ENCODE results near the gene PBX1. TPM values are rescaled to one million over a fixed set of nuclear protein-coding genes. Genes with fewer than 3 reads are reported as not detected.

PBX1 gene
- total and polyA plus RNA-seq, 10 of the 15 experiments (the other 5 are each of a cell fraction or from before 2014, with no cell fraction given), result 0.05 to 0.28 (median 0.11) TPM; not detected in 5

DNA sequence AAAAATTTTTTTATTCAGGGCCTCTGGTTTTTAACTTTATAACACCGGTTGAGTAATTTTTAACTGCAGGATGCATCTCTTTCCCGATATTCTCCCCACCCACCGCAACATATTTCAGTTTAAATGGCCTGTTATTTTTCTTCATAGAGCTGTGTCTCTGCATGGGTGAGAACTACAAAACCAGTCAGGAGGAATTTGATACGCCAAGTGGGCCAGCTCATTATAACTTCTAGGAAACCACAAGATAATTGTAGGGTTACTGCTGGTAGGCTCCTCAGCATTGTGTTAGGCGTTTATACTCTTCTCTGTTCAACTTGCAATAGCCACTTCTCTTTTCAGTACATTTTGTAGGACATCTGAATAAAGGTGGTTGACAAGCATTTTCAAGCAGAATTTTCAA, 169.7 kb downstream of the PBX1 start:
- Histone ChIP-seq H3K27ac (ENCODE audit: control insufficient read depth, insufficient read depth) (no peak overlapping the region), H3K27me3 (replicated peaks in 1 of 2; ENCODE audit: control insufficient read depth in 2 of 2, insufficient read depth in 2 of 2, low read length in 1 of 2) (no peaks in the 10 kb centered on the region), H3K9ac (ENCODE audit: control insufficient read depth, insufficient read depth, low read length) (no peak overlapping the region), H3K4me2 (ENCODE audit: control insufficient read depth, insufficient read depth) (no peak overlapping the region), H2AFZ (ENCODE audit: control insufficient read depth, low read depth, low read length) (no peak overlapping the region), H3K4me3 (no peak overlapping the region), H3K9me3 (replicated peaks; ENCODE audit: control insufficient read depth, insufficient read depth, low read length) (no peaks in the 10 kb centered on the region), H3K36me3 (ENCODE audit: control insufficient read depth in 2 of 2, insufficient read depth in 2 of 2, low read length in 1 of 2) (no peaks in the 10 kb centered on the region), H3K79me2 (ENCODE audit: control insufficient read depth, insufficient read depth, low read length) (no peaks in the 10 kb centered on the region), H3K4me1 (ENCODE audit: control insufficient read depth, insufficient read depth, low read length) (no peaks in the 10 kb centered on the region), H4K20me1 (ENCODE audit: control insufficient read depth, insufficient read depth) (no peaks in the 10 kb centered on the region)
- TF ChIP-seq ETV6 (conservative IDR thresholded peaks at IDR 0.05 in 1 of 2, IDR thresholded peaks at IDR 0.05 in 1 of 2; ENCODE audit: borderline replicate concordance in 1 of 2, low read depth in 1 of 2), result no peak
- no peak for TF ChIP-seq TAF1 (IDR thresholded peaks at IDR 0.05; ENCODE audit: borderline replicate concordance, low read depth, low read length)
- no peak for TF ChIP-seq ZNF207 (IDR thresholded peaks at IDR 0.05; ENCODE audit: borderline replicate concordance)
- no peak for TF ChIP-seq BCL11A (IDR thresholded peaks at IDR 0.05; ENCODE audit: low read depth, low read length)
- TF ChIP-seq GATAD2B (conservative IDR thresholded peaks at IDR 0.05; ENCODE audit: low read depth), result no peak
- no peak for TF ChIP-seq NR2C1 (IDR thresholded peaks at IDR 0.05)
- TF ChIP-seq, protein P1, sequence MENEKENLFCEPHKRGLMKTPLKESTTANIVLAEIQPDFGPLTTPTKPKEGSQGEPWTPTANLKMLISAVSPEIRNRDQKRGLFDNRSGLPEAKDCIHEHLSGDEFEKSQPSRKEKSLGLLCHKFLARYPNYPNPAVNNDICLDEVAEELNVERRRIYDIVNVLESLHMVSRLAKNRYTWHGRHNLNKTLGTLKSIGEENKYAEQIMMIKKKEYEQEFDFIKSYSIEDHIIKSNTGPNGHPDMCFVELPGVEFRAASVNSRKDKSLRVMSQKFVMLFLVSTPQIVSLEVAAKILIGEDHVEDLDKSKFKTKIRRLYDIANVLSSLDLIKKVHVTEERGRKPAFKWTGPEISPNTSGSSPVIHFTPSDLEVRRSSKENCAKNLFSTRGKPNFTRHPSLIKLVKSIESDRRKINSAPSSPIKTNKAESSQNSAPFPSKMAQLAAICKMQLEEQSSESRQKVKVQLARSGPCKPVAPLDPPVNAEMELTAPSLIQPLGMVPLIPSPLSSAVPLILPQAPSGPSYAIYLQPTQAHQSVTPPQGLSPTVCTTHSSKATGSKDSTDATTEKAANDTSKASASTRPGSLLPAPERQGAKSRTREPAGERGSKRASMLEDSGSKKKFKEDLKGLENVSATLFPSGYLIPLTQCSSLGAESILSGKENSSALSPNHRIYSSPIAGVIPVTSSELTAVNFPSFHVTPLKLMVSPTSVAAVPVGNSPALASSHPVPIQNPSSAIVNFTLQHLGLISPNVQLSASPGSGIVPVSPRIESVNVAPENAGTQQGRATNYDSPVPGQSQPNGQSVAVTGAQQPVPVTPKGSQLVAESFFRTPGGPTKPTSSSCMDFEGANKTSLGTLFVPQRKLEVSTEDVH (IDR thresholded peaks at IDR 0.05; ENCODE audit: low read depth, partially characterized antibody), result no peak
- TF ChIP-seq, protein P2, sequence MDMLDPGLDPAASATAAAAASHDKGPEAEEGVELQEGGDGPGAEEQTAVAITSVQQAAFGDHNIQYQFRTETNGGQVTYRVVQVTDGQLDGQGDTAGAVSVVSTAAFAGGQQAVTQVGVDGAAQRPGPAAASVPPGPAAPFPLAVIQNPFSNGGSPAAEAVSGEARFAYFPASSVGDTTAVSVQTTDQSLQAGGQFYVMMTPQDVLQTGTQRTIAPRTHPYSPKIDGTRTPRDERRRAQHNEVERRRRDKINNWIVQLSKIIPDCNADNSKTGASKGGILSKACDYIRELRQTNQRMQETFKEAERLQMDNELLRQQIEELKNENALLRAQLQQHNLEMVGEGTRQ (IDR thresholded peaks at IDR 0.05; ENCODE audit: borderline replicate concordance, low read depth, low read length), result no peak
- no peak for TF ChIP-seq ZNF217 (IDR thresholded peaks at IDR 0.05)
- TF ChIP-seq HCFC1 (IDR thresholded peaks at IDR 0.05; ENCODE audit: low read length), result no peak
- no peak for TF ChIP-seq SMAD1 (IDR thresholded peaks at IDR 0.05; ENCODE audit: low read depth, partially characterized antibody)
- TF ChIP-seq NFIC (IDR thresholded peaks at IDR 0.05; ENCODE audit: low read depth, low read length), result no peak
- TF ChIP-seq ZNF24 (IDR thresholded peaks at IDR 0.05), result no peak
- TF ChIP-seq, protein P3, sequence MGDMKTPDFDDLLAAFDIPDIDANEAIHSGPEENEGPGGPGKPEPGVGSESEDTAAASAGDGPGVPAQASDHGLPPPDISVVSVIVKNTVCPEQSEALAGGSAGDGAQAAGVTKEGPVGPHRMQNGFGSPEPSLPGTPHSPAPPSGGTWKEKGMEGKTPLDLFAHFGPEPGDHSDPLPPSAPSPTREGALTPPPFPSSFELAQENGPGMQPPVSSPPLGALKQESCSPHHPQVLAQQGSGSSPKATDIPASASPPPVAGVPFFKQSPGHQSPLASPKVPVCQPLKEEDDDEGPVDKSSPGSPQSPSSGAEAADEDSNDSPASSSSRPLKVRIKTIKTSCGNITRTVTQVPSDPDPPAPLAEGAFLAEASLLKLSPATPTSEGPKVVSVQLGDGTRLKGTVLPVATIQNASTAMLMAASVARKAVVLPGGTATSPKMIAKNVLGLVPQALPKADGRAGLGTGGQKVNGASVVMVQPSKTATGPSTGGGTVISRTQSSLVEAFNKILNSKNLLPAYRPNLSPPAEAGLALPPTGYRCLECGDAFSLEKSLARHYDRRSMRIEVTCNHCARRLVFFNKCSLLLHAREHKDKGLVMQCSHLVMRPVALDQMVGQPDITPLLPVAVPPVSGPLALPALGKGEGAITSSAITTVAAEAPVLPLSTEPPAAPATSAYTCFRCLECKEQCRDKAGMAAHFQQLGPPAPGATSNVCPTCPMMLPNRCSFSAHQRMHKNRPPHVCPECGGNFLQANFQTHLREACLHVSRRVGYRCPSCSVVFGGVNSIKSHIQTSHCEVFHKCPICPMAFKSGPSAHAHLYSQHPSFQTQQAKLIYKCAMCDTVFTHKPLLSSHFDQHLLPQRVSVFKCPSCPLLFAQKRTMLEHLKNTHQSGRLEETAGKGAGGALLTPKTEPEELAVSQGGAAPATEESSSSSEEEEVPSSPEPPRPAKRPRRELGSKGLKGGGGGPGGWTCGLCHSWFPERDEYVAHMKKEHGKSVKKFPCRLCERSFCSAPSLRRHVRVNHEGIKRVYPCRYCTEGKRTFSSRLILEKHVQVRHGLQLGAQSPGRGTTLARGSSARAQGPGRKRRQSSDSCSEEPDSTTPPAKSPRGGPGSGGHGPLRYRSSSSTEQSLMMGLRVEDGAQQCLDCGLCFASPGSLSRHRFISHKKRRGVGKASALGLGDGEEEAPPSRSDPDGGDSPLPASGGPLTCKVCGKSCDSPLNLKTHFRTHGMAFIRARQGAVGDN (IDR thresholded peaks at IDR 0.05), result no peak
- no peak for TF ChIP-seq GABPA (IDR thresholded peaks at IDR 0.05; ENCODE audit: low read depth)
- TF ChIP-seq PAX5 (IDR thresholded peaks at IDR 0.05; ENCODE audit: borderline replicate concordance, low read depth, low read length), result no peak
- intact Hi-C loops (cut with micrococcal nuclease; ENCODE audit: unreplicated experiment) (no loop called here), in situ Hi-C loops (cut with MboI) (no loop called here)
- CTCF ChIA-PET, result no interaction called here
- FAIRE-seq (no peak), DNase-seq (ENCODE audit: low read depth, low spot score) (no peak), ATAC-seq (no peak)
- RAD21 ChIA-PET (ENCODE audit: unreplicated experiment), result no interaction called here
- WGBS (ENCODE audit: insufficient coverage, insufficient replicate concordance, low lambda C conversion rate, missing lambda C conversion rate), result 18% methylated on average over 5 of the region's 5 CpGs
- SMC1A ChIA-PET (ENCODE audit: uncharacterized antibody, unreplicated experiment), result no interaction called here
- POLR2A ChIA-PET, result no interaction called here
- no TSS peak for BruUV-seq (replicated peaks)
